ENCODE data around the gene AGT.

AGT gene

DNA sequence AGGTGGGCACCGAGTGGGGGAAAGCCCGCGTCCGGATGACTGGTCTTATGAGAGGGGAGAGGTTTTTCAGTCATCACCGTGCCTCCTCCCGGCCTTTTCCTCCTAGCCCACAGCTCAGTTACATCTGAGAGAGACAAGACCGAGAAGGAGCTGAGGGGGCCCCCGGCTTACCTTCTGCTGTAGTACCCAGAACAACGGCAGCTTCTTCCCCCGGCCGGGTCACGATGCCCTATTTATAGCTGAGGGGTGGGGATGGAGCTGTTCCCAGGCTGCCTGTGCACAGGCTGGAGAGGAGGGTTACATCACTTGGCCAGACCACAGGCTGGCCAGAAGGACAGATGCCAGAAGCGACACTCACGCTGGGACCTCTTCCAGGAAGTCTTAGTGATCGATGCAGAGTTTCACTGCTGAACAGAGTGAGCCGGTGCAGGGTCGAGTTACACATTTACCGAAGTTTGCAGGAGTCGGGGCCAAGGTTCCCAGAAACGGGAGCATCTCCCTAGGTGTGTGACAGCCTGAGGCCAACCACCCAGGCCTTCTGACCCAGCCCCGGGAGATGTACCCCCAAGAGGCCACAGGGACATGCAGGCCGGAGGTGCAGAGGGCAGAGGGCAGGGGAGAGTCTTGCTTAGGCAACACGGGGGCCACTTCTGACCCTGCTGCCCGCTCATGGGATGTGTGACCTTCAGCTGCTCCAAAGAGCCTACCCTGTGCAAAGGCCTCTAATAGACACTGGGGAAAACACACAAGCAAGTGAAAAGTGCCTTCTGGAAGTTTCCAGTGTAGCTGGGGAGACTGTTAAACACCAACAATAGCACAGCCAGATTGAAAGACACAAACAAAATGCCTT lies at the start of gene AGT:
Gene AGT (minus strand): TSS at position 208 of the 850 bp plus-strand sequence. CDS start 3,299 bp downstream, outside the sequence.
- peak within 1 kb of the TSS; percentile 88 for H3K27ac Mint-ChIP-seq
- no peak for DNase-seq
- H3K4me3 Mint-ChIP-seq, result peak within 1 kb of the TSS; percentile 18
- TF ChIP-seq, protein P1, sequence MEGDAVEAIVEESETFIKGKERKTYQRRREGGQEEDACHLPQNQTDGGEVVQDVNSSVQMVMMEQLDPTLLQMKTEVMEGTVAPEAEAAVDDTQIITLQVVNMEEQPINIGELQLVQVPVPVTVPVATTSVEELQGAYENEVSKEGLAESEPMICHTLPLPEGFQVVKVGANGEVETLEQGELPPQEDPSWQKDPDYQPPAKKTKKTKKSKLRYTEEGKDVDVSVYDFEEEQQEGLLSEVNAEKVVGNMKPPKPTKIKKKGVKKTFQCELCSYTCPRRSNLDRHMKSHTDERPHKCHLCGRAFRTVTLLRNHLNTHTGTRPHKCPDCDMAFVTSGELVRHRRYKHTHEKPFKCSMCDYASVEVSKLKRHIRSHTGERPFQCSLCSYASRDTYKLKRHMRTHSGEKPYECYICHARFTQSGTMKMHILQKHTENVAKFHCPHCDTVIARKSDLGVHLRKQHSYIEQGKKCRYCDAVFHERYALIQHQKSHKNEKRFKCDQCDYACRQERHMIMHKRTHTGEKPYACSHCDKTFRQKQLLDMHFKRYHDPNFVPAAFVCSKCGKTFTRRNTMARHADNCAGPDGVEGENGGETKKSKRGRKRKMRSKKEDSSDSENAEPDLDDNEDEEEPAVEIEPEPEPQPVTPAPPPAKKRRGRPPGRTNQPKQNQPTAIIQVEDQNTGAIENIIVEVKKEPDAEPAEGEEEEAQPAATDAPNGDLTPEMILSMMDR (IDR thresholded peaks at IDR 0.05), result no peak
- peaks cover 10% of the 10 kb centered on the region for H3K9me3 Mint-ChIP-seq
- no peaks in the 10 kb centered on the region for H3K36me3 Mint-ChIP-seq (ENCODE audit: low read depth)
- peaks cover 14% of the 10 kb centered on the region for H3K27me3 Mint-ChIP-seq (ENCODE audit: low read depth, poor library complexity)
- peaks cover 25% of the 10 kb centered on the region for H3K4me1 Mint-ChIP-seq

DNA sequence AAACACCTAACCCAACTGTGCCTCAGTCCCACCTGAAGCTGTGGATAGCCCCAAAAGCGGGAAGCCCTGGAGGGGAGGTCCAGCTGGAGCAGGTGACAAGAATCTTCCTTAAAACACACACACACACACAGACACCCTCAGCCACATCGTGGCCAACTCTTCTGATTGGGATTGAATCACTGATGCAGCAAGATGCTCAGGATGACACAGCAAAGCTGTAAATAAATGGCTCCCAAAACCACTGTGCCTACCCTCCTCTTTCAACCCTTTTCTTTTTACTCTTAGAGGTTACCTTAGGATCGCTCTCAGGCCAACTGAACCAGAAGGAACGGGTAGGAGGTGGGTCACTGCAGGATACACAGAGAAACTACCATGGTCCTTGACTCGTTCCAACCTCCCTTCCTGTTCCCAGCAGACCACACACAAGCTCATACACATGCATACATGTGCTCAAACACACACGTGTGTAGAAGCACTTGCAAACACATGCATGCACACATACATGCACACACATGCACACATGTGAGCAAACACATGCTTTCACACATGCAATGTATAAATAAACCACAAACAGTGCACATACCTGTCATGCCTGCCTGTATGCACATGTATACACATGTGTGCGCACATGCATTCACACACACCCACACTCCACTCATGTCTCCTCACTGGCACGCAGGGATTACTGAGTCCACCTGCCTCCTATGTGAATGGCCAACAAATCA lies 47.7 kb upstream of the AGT start:
- peaks cover 12% of the 10 kb centered on the region for H3K9me3 Mint-ChIP-seq
- peaks cover 17% of the 10 kb centered on the region for H3K27me3 Mint-ChIP-seq (ENCODE audit: low read depth, poor library complexity)
- peaks cover 51% of the 10 kb centered on the region for H3K4me1 Mint-ChIP-seq
- H3K4me3 Mint-ChIP-seq, result no peak overlapping the region
- TF ChIP-seq, protein P1 (IDR thresholded peaks at IDR 0.05), result no peak
- no peaks in the 10 kb centered on the region for H3K36me3 Mint-ChIP-seq (ENCODE audit: low read depth)
- peak overlapping the region; percentile 80 for H3K27ac Mint-ChIP-seq
- DNase-seq, result no peak

DNA sequence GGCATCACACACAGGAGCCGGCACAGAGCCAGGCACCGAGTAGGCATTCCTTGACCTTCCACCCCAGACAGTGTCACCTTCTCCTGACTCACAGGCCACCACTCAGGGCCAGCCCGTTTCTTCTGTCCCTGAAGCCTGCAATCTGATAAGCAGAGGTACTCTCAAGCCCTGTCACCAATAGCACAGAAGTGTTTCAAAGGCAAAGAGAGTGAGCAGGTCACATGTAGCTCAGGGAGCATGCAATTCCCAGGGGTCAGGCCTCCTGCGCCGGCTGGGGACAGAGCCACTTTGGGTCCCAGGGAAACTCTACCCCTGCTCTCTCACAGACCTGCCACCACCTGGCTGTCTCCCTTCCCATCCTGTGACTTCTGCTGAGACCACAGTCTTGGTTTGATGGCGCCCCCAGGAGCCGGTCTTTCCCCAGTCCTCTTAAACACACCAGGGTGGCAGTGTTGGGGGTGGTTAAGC lies 46.5 kb upstream of the AGT start:
- Mint-ChIP-seq H3K27me3 (ENCODE audit: low read depth, poor library complexity) (peaks cover 15% of the 10 kb centered on the region), H3K4me3 (no peak overlapping the region), H3K36me3 (ENCODE audit: low read depth) (no peaks in the 10 kb centered on the region), H3K9me3 (peaks cover 9% of the 10 kb centered on the region), H3K4me1 (peaks cover 55% of the 10 kb centered on the region), H3K27ac (no peak overlapping the region)
- no peak for DNase-seq
- TF ChIP-seq, protein P1 (IDR thresholded peaks at IDR 0.05), result no peak

DNA sequence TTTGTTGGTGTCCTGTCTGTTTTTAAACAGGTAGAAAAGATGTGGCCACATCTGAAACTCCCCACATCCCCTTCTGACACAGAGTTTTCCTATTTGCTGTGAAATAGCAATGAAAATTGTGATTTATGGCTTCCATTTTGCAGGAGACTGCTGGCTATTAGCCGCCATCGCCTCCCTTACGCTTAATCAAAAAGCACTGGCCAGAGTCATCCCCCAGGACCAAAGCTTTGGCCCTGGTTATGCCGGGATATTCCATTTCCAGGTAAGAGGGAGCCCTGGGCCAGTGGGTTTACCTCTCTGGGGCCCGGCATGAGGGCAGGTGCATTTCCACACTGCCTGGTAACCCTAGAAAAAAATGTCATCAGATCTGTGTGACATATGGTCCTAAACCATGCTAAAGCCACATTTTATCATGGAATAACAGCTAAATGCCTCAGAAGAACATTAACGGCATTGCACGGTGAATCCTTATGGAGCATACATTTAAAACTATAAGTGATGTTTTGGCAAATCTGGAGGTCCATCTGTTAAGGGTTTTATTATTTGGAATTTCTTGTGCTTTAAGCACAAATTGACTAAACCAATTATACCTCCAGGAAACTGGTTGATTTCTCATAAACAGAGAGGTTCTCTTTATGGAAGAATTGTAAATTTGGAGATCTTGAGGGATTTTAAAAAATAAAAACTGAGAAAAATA lies 45.6 kb upstream of the AGT start:
- no peak for DNase-seq
- Mint-ChIP-seq H3K4me1 (peaks cover 55% of the 10 kb centered on the region), H3K9me3 (peaks cover 6% of the 10 kb centered on the region), H3K36me3 (ENCODE audit: low read depth) (no peaks in the 10 kb centered on the region), H3K27me3 (ENCODE audit: low read depth, poor library complexity) (peaks cover 15% of the 10 kb centered on the region), H3K27ac (no peak overlapping the region), H3K4me3 (no peak overlapping the region)
- TF ChIP-seq, protein P1 (IDR thresholded peaks at IDR 0.05), result no peak

DNA sequence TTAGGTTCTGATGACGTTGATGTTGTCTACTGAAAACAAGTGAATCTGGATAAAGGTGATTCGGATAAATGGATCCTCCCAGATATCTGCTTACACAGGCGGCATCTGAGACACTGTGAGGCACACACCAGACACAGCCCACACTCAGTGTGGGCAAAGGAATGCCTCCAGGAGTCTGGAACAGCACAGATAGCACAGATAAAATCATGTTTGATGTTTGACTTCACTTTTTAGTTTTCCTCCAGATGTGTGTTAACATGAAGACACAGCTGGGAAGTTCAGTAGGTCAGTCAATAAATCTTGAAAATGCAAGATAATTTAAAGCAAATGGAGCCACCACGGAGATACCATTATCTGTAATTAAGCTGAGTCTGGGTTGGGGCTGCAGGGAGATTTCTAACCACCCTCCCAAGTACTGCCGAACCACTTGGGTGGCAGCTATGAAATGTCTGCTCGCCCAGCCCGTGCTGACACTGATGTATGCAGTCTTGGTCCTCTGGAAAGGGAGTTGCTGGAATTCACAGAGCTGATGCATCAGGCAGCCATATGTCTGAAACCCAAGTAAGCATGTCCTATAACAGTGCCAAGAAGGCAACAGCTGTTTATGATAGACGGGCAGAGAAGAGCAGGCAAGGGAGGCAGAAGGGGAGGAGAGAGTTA lies 44.9 kb upstream of the AGT start:
- H3K27ac Mint-ChIP-seq, result peak overlapping the region; percentile 21
- TF ChIP-seq, protein P1 (IDR thresholded peaks at IDR 0.05), result no peak
- no peaks in the 10 kb centered on the region for H3K9me3 Mint-ChIP-seq
- peak; percentile 46 for DNase-seq
- H3K36me3 Mint-ChIP-seq (ENCODE audit: low read depth), result no peaks in the 10 kb centered on the region
- H3K4me1 Mint-ChIP-seq, result peaks cover 58% of the 10 kb centered on the region
- H3K27me3 Mint-ChIP-seq (ENCODE audit: low read depth, poor library complexity), result peaks cover 15% of the 10 kb centered on the region
- peak overlapping the region; percentile 22 for H3K4me3 Mint-ChIP-seq
